Vagina (tissue), 2 donors: ENCODE data around the gene GNS. TPM values are rescaled to one million over a fixed set of nuclear protein-coding genes. Genes with fewer than 3 reads are reported as not detected.

Source experiments
- DNase-seq, 2 donors: peaks; one replicate each; pipeline ENCODE4 v3.0.0-alpha.2; 2017; ENCODE audit errors: extremely low spot score in 2 of 2
- H3K27ac ChIP-seq: fragments of 200-600 bp; sonication (generic); one replicate; pipeline ENCODE4 v1.5.1; 2019
- H3K27me3 ChIP-seq: fragments of 200-600 bp; sonication (generic); one replicate; pipeline ENCODE4 v1.5.1; 2019
- H3K36me3 ChIP-seq, 2 donors: fragments of 200-600 bp; sonication (generic); one replicate each; pipeline ENCODE4 v1.5.1; 2017 to 2019
- H3K4me1 ChIP-seq: fragments of 200-600 bp; sonication (generic); one replicate; pipeline ENCODE4 v1.5.1; 2019
- H3K4me3 ChIP-seq, 2 donors: fragments of 200-600 bp; sonication (generic); 1 replicate in 1 of 2; 2 replicates in 1 of 2; pipeline ENCODE4 v1.5.1; 2016 to 2019
- H3K9me3 ChIP-seq: fragments of 200-600 bp; sonication (generic); one replicate; pipeline ENCODE4 v1.5.1; 2019
- CTCF ChIP-seq, 3 experiments: fragments of 450-650 bp in 2 of 3; fragments of 200-600 bp in 1 of 3; sonication (generic) in 1 of 3; IDR thresholded peaks; one replicate each; pipeline ENCODE4 v1.5.1; 2017 to 2019; ENCODE audit warnings: antibody characterized with exemption in 3 of 3, mild to moderate bottlenecking in 2 of 3, moderate library complexity in 2 of 3
- POLR2A ChIP-seq, 2 donors: fragments of 450-650 bp; IDR thresholded peaks; one replicate each; pipeline ENCODE4 v1.6.1; 2017; ENCODE audit warnings: antibody characterized with exemption in 2 of 2, mild to moderate bottlenecking in 2 of 2, moderate library complexity in 2 of 2
- POLR2AphosphoS5 ChIP-seq, 2 donors: sonication (generic); formaldehyde crosslinking; IDR thresholded peaks; one replicate each; pipeline ENCODE4 v1.9.0; 2017; ENCODE audit warnings: antibody characterized with exemption in 2 of 2, mild to moderate bottlenecking in 2 of 2, low read depth in 1 of 2; ENCODE audit not compliant: insufficient read depth in 1 of 2
- intact Hi-C: fragments of 100-400 bp; cut with DNase I; formaldehyde crosslinking; loops from one replicate; pipeline ENCODE4 v1.15.1; 2023
- total RNA-seq: library from RNA; depleted of rRNA; stranded (reverse); fragments of >200 nt; gene quantifications from one replicate; pipeline ENCODE4 v1.2.3, GENCODE V29; 2016

The GNS gene
- total RNA-seq, 1 donor from 2014 or later = 51.1 TPM

- H3K9me3 ChIP-seq = no peaks in the 10 kb centered on the region
- no peak for DNase-seq
- no peaks in the 10 kb centered on the region for H3K27me3 ChIP-seq
- no peaks in the 10 kb centered on the region for H3K36me3 ChIP-seq
- TF ChIP-seq POLR2AphosphoS5 (IDR thresholded peaks at IDR 0.05; ENCODE audit: insufficient read depth in 1 of 2, low read depth in 1 of 2) (no peak), POLR2A (IDR thresholded peaks at IDR 0.05) (no peak), CTCF (IDR thresholded peaks at IDR 0.05) (no peak)
- H3K4me1 ChIP-seq = no peaks in the 10 kb centered on the region
- intact Hi-C loops = no loop called here
- no peak overlapping the region for H3K27ac ChIP-seq
- H3K4me3 ChIP-seq = no peak overlapping the region
Measured at GRCh38 chr12:64790166-64790565, 31.0 kb upstream of the GNS start.

GRCh38 chr12:64785838-64786237, 26.6 kb upstream of the GNS start:
- H3K27me3 ChIP-seq = no peaks in the 10 kb centered on the region
- no peak for DNase-seq
- H3K9me3 ChIP-seq = no peaks in the 10 kb centered on the region
- no peak overlapping the region for H3K27ac ChIP-seq
- TF ChIP-seq POLR2AphosphoS5 (IDR thresholded peaks at IDR 0.05; ENCODE audit: insufficient read depth in 1 of 2, low read depth in 1 of 2) (no peak), POLR2A (IDR thresholded peaks at IDR 0.05) (no peak), CTCF (IDR thresholded peaks at IDR 0.05) (no peak)
- intact Hi-C loops = no loop called here
- no peaks in the 10 kb centered on the region for H3K36me3 ChIP-seq
- peaks cover 11% of the 10 kb centered on the region for H3K4me1 ChIP-seq
- no peak overlapping the region for H3K4me3 ChIP-seq

- DNase-seq = no peak
- Histone ChIP-seq H3K27ac (no peak overlapping the region), H3K9me3 (no peaks in the 10 kb centered on the region), H3K4me3 (peak overlapping the region in 1 of 2 donors; percentile 45), H3K4me1 (peaks cover 17% of the 10 kb centered on the region), H3K36me3 (no peaks in the 10 kb centered on the region), H3K27me3 (no peaks in the 10 kb centered on the region)
- intact Hi-C loops = no loop called here
- no peak for TF ChIP-seq CTCF (IDR thresholded peaks at IDR 0.05)
- no peak for TF ChIP-seq POLR2A (IDR thresholded peaks at IDR 0.05)
- TF ChIP-seq POLR2AphosphoS5 (IDR thresholded peaks at IDR 0.05; ENCODE audit: insufficient read depth in 1 of 2, low read depth in 1 of 2) = peak in 1 of 2 donors; percentile 34
Measured at GRCh38 chr12:64782191-64782876, 23.1 kb upstream of the GNS start.

GRCh38 chr12:64781280-64782190, 22.3 kb upstream of the GNS start:
- Histone ChIP-seq H3K4me3 (peak overlapping the region; percentile 45 to 52), H3K27ac (peak overlapping the region; percentile 46), H3K9me3 (no peaks in the 10 kb centered on the region), H3K36me3 (no peaks in the 10 kb centered on the region), H3K27me3 (no peaks in the 10 kb centered on the region), H3K4me1 (peaks cover 17% of the 10 kb centered on the region)
- intact Hi-C loops = no loop called here
- no peak for DNase-seq
- TF ChIP-seq POLR2A (IDR thresholded peaks at IDR 0.05) (no peak), POLR2AphosphoS5 (IDR thresholded peaks at IDR 0.05; ENCODE audit: insufficient read depth in 1 of 2, low read depth in 1 of 2) (no peak), CTCF (IDR thresholded peaks at IDR 0.05) (no peak)
